ENCODE measurements around the gene MAP7. TPM values are rescaled to one million over a fixed set of nuclear protein-coding genes. Genes with fewer than 3 reads are reported as not detected.

The MAP7 gene
- total RNA-seq, 2 experiments from 2014 or later = 0.45 to 0.49 TPM

- H3K27me3 ChIP-seq (ENCODE audit: control insufficient read depth in 1 of 2, insufficient read depth in 2 of 2, low read length in 2 of 2) = no peaks in the 10 kb centered on the region
- no peaks in the 10 kb centered on the region for H3K4me1 ChIP-seq (ENCODE audit: insufficient read depth, low read length)
- intact Hi-C loops (cut with DNase I, micrococcal nuclease) = no loop called here
- H3K4me3 ChIP-seq (ENCODE audit: low read length) = no peak overlapping the region
- DNase-seq (no peak), ATAC-seq (ENCODE audit: poor library complexity) (no peak)
- Mint-ChIP-seq H3K4me1 (ENCODE audit: low read depth) (no peaks in the 10 kb centered on the region), H3K9me3 (no peaks in the 10 kb centered on the region), H3K27ac (no peak overlapping the region), H3K4me3 (no peak overlapping the region), H3K36me3 (ENCODE audit: low read depth) (no peaks in the 10 kb centered on the region), H3K27me3 (no peaks in the 10 kb centered on the region)
- no peak for TF ChIP-seq CTCF (IDR thresholded peaks at IDR 0.05)
- no peaks in the 10 kb centered on the region for H3K36me3 ChIP-seq (ENCODE audit: insufficient read depth, low read length)
- H3K9me3 ChIP-seq (ENCODE audit: control insufficient read depth in 1 of 2, insufficient read depth in 1 of 2, low read length in 2 of 2) = no peaks in the 10 kb centered on the region
- H3K27ac ChIP-seq (ENCODE audit: low read depth in 1 of 2, low read length in 2 of 2) = no peak overlapping the region
- ChIA-PET POLR2A (no interaction called here), CTCF (no interaction called here)
These were observed 125.3 kb downstream of the MAP7 start for GRCh38 chr6:136424901-136425300.

GRCh38 chr6:136424450-136424849 lies 125.8 kb downstream of the MAP7 start:
- CTCF ChIA-PET = no interaction called here
- no peak for DNase-seq
- Mint-ChIP-seq H3K27ac (no peak overlapping the region), H3K4me1 (ENCODE audit: low read depth) (no peaks in the 10 kb centered on the region), H3K27me3 (no peaks in the 10 kb centered on the region), H3K4me3 (no peak overlapping the region), H3K36me3 (ENCODE audit: low read depth) (no peaks in the 10 kb centered on the region), H3K9me3 (no peaks in the 10 kb centered on the region)
- POLR2A ChIA-PET = no interaction called here
- H3K4me3 ChIP-seq (ENCODE audit: low read length) = no peak overlapping the region
- no peaks in the 10 kb centered on the region for H3K4me1 ChIP-seq (ENCODE audit: insufficient read depth, low read length)
- H3K27me3 ChIP-seq (ENCODE audit: control insufficient read depth in 1 of 2, insufficient read depth in 2 of 2, low read length in 2 of 2) = no peaks in the 10 kb centered on the region
- no peak for TF ChIP-seq CTCF (IDR thresholded peaks at IDR 0.05)
- no peak overlapping the region for H3K27ac ChIP-seq (ENCODE audit: low read depth in 1 of 2, low read length in 2 of 2)
- no peaks in the 10 kb centered on the region for H3K36me3 ChIP-seq (ENCODE audit: insufficient read depth, low read length)
- ATAC-seq (ENCODE audit: poor library complexity) = no peak
- no peaks in the 10 kb centered on the region for H3K9me3 ChIP-seq (ENCODE audit: control insufficient read depth in 1 of 2, insufficient read depth in 1 of 2, low read length in 2 of 2)
- intact Hi-C loops (cut with DNase I, micrococcal nuclease) = no loop called here

- POLR2A ChIA-PET = no interaction called here
- H3K36me3 Mint-ChIP-seq (ENCODE audit: low read depth) = no peaks in the 10 kb centered on the region
- no peak overlapping the region for H3K4me3 Mint-ChIP-seq
- Histone ChIP-seq H3K9me3 (ENCODE audit: control insufficient read depth in 1 of 2, insufficient read depth in 1 of 2, low read length in 2 of 2) (no peaks in the 10 kb centered on the region), H3K27ac (ENCODE audit: low read depth in 1 of 2, low read length in 2 of 2) (no peak overlapping the region), H3K27me3 (ENCODE audit: control insufficient read depth in 1 of 2, insufficient read depth in 2 of 2, low read length in 2 of 2) (no peaks in the 10 kb centered on the region), H3K36me3 (ENCODE audit: insufficient read depth, low read length) (no peaks in the 10 kb centered on the region), H3K4me3 (ENCODE audit: low read length) (no peak overlapping the region), H3K4me1 (ENCODE audit: insufficient read depth, low read length) (no peaks in the 10 kb centered on the region)
- ATAC-seq (ENCODE audit: poor library complexity) (no peak), DNase-seq (no peak)
- no peaks in the 10 kb centered on the region for H3K9me3 Mint-ChIP-seq
- no peaks in the 10 kb centered on the region for H3K27me3 Mint-ChIP-seq
- no peak overlapping the region for H3K27ac Mint-ChIP-seq
- intact Hi-C loops (cut with DNase I, micrococcal nuclease) = no loop called here
- CTCF ChIA-PET = no interaction called here
- TF ChIP-seq CTCF (IDR thresholded peaks at IDR 0.05) = no peak
- no peaks in the 10 kb centered on the region for H3K4me1 Mint-ChIP-seq (ENCODE audit: low read depth)
These were observed 128.6 kb downstream of the MAP7 start for GRCh38 chr6:136421537-136422158.

Measured in CD4-positive, alpha-beta T cell (primary cell).